GM18873 (cell line): ENCODE results near the gene FBXO38.

Experiments used
- ATAC-seq: cut with Tn5 transposase; IDR thresholded peaks from one replicate; pipeline ENCODE4 v1.9.1; 2021; ENCODE audit warnings: mild to moderate bottlenecking, moderate library complexity, moderate number of reproducible peaks; ENCODE audit not compliant: unreplicated experiment, low FRiP score

Gene FBXO38

GRCh38 chr5:148469501-148469935 is 85.8 kb downstream of the FBXO38 start:
- no peak for ATAC-seq

- no peak for ATAC-seq
Measured at GRCh38 chr5:148471379-148471778, 87.6 kb downstream of the FBXO38 start.

- no peak for ATAC-seq
Measured at GRCh38 chr5:148474025-148474511, 90.3 kb downstream of the FBXO38 start.

GRCh38 chr5:148476302-148476701 is 92.5 kb downstream of the FBXO38 start:
- no peak for ATAC-seq

- no peak for ATAC-seq
Measured at GRCh38 chr5:148477429-148477828, 93.7 kb downstream of the FBXO38 start.

GRCh38 chr5:148482196-148482595 is 98.4 kb downstream of the FBXO38 start:
- ATAC-seq, result no peak

- ATAC-seq, result no peak
Measured at GRCh38 chr5:148482697-148483462, 99.1 kb downstream of the FBXO38 start.

GRCh38 chr5:148483750-148484149 is 100.0 kb downstream of the FBXO38 start:
- no peak for ATAC-seq

- no peak for ATAC-seq
Measured at GRCh38 chr5:148484651-148485050, 100.9 kb downstream of the FBXO38 start.

- no peak for ATAC-seq
Measured at GRCh38 chr5:148486456-148486855, 102.7 kb downstream of the FBXO38 start.

- no peak for ATAC-seq
Measured at GRCh38 chr5:148488757-148489156, 105.0 kb downstream of the FBXO38 start.

GRCh38 chr5:148491015-148491792 is 107.4 kb downstream of the FBXO38 start:
- ATAC-seq, result no peak

- no peak for ATAC-seq
Measured at GRCh38 chr5:148491793-148492184, 108.0 kb downstream of the FBXO38 start.

- no peak for ATAC-seq
Measured at GRCh38 chr5:148492351-148492750, 108.6 kb downstream of the FBXO38 start.
